Left lung (tissue), 10 donors: Measurements from ENCODE around the gene NRTN. TPM values are rescaled to one million over a fixed set of nuclear protein-coding genes. Genes with fewer than 3 reads are reported as not detected.

ENCODE experiments used
- ATAC-seq: fragments of 200-7000 bp; cut with Tn5 transposase; one replicate; pipeline ENCODE4 v1.9.1; 2020; ENCODE audit warnings: moderate library complexity
- DNase-seq, 4 donors: peaks; one replicate each; pipeline ENCODE4 v3.0.0-alpha.2; 2013 to 2020
- H3K27ac ChIP-seq, 2 donors: fragments of 200-600 bp; sonication (generic) in 1 of 2; one replicate each; pipeline versions ENCODE4 v1.5.0 to v1.8.0; 2020 to 2021
- H3K27me3 ChIP-seq, 2 donors: fragments of 200-600 bp; sonication (generic) in 1 of 2; one replicate each; pipeline versions ENCODE4 v1.5.0 to v1.8.0; 2020 to 2021
- H3K36me3 ChIP-seq, 2 donors: fragments of 200-600 bp; sonication (generic) in 1 of 2; one replicate each; pipeline versions ENCODE4 v1.5.0 to v1.8.0; 2020 to 2021
- H3K4me1 ChIP-seq, 2 donors: fragments of 200-600 bp; one replicate each; pipeline ENCODE4 v1.8.0; 2021
- H3K4me3 ChIP-seq, 2 donors: fragments of 200-600 bp; sonication (generic) in 1 of 2; one replicate each; pipeline versions ENCODE4 v1.5.0 to v1.8.0; 2020 to 2021; ENCODE audit warnings: mild to moderate bottlenecking in 1 of 2
- H3K9me3 ChIP-seq, 2 donors: fragments of 200-600 bp; sonication (generic) in 1 of 2; one replicate each; pipeline versions ENCODE4 v1.5.0 to v1.8.0; 2020 to 2021
- intact Hi-C, 2 donors: fragments of 100-400 bp; cut with DNase I; formaldehyde crosslinking; loops; one replicate each; pipeline versions ENCODE4 v1.11.2 to v1.14.2; 2022
- polyA plus RNA-seq, 6 donors: library from polyadenylated mRNA; unstranded; fragments of 120-200 nt; gene quantifications; one replicate each; pipeline ENCODE4 v1.2.1, GENCODE V29; 2013; ENCODE audit not compliant: insufficient read length in 6 of 6
- total RNA-seq, 2 donors: library from RNA; stranded (reverse); fragmentation: NEBNext Ultra II Directional; extraction: Animal tissue kit (Norgen Biotek cat#: 25700); gene quantifications; one replicate each; pipeline ENCODE4 v1.2.1, GENCODE V29; 2021
- TF ChIP-seq, protein P1 (sequence below), 2 donors: fragments of 200-600 bp; sonication (generic) in 1 of 2; IDR thresholded peaks; one replicate each; pipeline versions ENCODE4 v1.5.0 to v1.8.0; 2021; ENCODE audit warnings: antibody characterized with exemption in 2 of 2
- donor health status: DM: no; HTN: yes; CAD: no.
- donor health status: DM: no; HTN: no; CAD: no.

NRTN gene
- total and polyA plus RNA-seq, 8 donors = 0.93 to 1.9 (median 1.5) TPM

DNA sequence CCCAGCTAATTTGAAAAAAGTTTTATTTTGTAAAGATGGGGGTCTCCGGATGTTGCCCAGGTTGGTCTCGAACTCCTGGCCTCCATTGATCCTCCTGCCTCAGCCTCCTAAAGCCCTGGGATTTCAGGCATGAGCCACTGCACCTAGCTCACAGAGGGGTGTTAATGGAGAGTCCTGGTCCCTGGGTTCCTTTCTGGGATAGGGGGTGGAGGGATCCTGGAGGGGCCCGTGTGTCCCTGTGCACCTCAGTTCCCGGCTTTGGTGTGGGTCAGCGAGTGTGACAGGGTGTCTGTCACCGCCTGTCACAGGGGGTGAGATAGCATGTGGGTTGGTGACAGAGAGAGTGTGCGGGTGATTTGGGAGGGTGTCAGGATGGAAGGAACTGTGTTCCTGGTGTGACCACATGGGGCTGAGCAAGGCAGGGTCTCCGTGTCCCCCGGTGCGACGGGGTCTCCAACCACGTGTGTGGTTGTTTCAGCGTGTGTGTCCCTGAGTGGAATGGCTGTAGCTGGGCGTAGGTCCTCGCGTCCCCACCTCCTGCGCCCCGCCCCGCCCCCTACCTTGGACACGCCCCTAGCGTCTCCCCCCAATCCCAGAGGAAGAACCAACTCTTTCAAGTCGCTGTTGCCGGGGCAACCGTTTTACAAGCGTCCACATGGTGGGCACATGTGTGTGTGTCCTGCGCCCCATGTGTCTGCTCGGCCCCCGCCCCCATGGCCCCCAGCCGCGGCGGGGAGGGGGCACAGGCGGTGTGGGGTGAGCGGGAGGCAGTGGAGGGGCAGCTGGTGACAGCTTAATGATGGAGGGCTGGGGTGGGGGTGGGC lies 2.9 kb upstream of the NRTN start:
- Histone ChIP-seq H3K36me3 (no peaks in the 10 kb centered on the region), H3K9me3 (no peaks in the 10 kb centered on the region), H3K4me1 (peaks cover 10 to 28% of the 10 kb centered on the region in 2 donors), H3K27me3 (peaks cover 13 to 91% of the 10 kb centered on the region in 2 donors), H3K27ac (no peak overlapping the region), H3K4me3 (no peak overlapping the region)
- TF ChIP-seq, protein P1, sequence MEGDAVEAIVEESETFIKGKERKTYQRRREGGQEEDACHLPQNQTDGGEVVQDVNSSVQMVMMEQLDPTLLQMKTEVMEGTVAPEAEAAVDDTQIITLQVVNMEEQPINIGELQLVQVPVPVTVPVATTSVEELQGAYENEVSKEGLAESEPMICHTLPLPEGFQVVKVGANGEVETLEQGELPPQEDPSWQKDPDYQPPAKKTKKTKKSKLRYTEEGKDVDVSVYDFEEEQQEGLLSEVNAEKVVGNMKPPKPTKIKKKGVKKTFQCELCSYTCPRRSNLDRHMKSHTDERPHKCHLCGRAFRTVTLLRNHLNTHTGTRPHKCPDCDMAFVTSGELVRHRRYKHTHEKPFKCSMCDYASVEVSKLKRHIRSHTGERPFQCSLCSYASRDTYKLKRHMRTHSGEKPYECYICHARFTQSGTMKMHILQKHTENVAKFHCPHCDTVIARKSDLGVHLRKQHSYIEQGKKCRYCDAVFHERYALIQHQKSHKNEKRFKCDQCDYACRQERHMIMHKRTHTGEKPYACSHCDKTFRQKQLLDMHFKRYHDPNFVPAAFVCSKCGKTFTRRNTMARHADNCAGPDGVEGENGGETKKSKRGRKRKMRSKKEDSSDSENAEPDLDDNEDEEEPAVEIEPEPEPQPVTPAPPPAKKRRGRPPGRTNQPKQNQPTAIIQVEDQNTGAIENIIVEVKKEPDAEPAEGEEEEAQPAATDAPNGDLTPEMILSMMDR (IDR thresholded peaks at IDR 0.05) = no peak
- DNase-seq (peak in 1 of 4 donors; percentile 58), ATAC-seq (no peak)
- intact Hi-C loops = no loop called here

DNA sequence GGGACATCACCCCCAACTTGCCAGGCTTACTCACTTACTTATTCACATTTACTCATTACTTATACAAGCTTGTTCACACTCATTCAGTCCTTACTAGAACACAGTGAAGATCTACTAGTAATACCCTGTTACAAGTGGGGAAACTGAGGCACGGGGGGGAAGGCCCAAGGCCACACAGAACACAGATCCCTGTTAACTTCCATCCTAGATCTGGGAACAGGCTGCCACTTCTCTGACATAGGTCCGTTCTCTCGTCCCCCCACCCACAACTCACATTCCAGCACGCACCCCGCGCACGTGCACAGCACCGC lies 1.5 kb upstream of the NRTN start:
- Histone ChIP-seq H3K27ac (no peak overlapping the region), H3K4me1 (peaks cover 10 to 28% of the 10 kb centered on the region in 2 donors), H3K27me3 (peaks cover 13 to 85% of the 10 kb centered on the region in 2 donors), H3K9me3 (no peaks in the 10 kb centered on the region), H3K4me3 (peak overlapping the region in 1 of 2 donors; percentile 22), H3K36me3 (no peaks in the 10 kb centered on the region)
- intact Hi-C loops = no loop called here
- DNase-seq (no peak), ATAC-seq (no peak)
- TF ChIP-seq, protein P1 (IDR thresholded peaks at IDR 0.05) = no peak

DNA sequence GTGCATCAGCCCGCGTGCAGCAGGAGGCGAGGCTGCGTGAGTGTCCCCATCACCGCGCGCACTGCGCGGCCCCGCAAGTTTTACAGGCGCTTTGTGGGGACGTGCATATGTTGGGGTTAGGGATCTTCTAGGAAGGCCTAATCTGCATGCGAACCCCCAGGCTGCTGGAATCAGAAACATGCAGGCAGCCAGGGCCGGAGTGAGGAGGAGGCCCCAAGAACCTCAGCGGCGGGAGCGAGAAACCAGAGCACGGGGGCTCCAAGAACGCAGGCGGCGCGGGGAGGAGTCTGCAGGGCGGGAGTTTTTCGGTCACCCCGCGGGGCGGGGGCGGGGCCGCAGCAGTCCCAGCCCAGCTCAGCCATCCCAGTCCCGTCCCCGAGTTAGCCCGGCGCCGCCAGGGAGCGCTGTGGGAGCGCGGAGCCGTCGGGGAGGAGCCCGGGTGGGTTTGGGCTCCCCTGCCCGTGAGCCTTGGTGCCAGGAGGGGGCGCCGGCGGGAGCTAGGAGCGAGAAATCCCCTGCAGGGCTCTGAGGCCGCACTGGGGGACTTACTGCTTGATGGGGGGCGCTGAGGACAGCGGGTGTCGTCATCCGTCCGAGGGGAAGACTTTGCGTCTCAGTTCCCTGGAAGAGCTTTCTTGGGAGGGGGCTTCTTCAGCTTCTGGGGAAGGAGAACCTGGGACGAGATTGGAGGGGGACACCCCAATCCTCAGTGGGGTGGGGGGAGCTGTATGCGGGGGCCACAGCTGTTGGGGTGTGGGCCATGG lies 933 bp upstream of the NRTN start:
- no peaks in the 10 kb centered on the region for H3K36me3 ChIP-seq
- H3K4me1 ChIP-seq = peaks cover 10 to 28% of the 10 kb centered on the region in 2 donors
- ATAC-seq (peak; percentile 97), DNase-seq (peak; percentile 77 to 97 (median 90))
- TF ChIP-seq, protein P1 (IDR thresholded peaks at IDR 0.05) = peak; percentile 80 to 89
- peaks cover 13 to 79% of the 10 kb centered on the region in 2 donors for H3K27me3 ChIP-seq
- H3K4me3 ChIP-seq = peak overlapping the region in 1 of 2 donors; percentile 22
- intact Hi-C loops = no loop called here
- no peak overlapping the region for H3K27ac ChIP-seq
- H3K9me3 ChIP-seq = no peaks in the 10 kb centered on the region

DNA sequence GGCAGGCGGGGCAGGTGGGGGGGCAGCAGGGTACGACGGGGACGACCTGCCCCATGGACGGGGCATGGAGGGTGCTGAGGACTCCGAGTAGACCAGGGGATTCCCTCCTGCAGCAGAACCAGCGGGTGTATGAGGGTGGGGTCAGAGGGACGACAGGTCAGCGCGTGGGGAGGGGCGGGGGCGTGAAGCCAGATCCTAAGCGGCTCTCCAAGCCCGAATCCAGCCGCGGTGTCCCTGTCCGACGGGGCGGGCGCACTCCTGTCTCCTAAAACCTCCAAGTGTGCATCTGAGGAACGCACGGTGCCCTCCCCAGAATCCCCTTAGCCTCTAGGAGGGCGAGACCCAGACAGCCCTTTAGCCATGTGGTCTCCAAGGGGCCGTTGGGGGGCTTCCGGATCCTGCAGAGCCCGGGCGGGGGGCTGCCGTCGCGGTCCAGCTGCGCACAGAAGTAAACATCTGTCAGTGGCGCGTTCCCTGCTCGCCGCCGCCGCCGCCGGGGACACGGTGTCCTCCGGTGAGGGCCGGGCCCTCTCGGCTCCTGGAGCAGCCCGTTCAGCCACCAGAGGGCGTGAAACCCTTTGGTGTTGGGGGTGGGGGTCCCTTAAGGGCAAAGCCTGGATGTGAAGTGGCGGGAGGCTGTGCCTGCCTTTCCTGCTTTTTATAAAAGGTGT lies 730 bp downstream of the NRTN start:
- peaks cover 13 to 63% of the 10 kb centered on the region in 2 donors for H3K27me3 ChIP-seq
- peak overlapping the region; percentile 15 to 28 for H3K4me3 ChIP-seq
- peaks cover 10 to 28% of the 10 kb centered on the region in 2 donors for H3K4me1 ChIP-seq
- TF ChIP-seq, protein P1 (IDR thresholded peaks at IDR 0.05) = peak; percentile 62 to 64
- ATAC-seq (peak; percentile 58), DNase-seq (peak in 2 of 4 donors; percentile 74 to 88)
- no peaks in the 10 kb centered on the region for H3K36me3 ChIP-seq
- no peaks in the 10 kb centered on the region for H3K9me3 ChIP-seq
- H3K27ac ChIP-seq = no peak overlapping the region
- intact Hi-C loops = loop anchor here in 1 of 2 donors (5.0 kb wide), 1 partner anchor 87 kb away; no protein-coding TSS in a partner anchor
